ENCODE data around the gene HIVEP3. TPM values are rescaled to one million over a fixed set of nuclear protein-coding genes. Genes with fewer than 3 reads are reported as not detected.
A peak's percentile ranks its signal among the peaks of the same experiment; 100 is the strongest.

Gene HIVEP3
- total RNA-seq, 1 donor from 2014 or later, result 5.7 TPM

- DNase-seq, result no peak
- Histone ChIP-seq H3K27me3 (ENCODE audit: low read depth) (no peaks in the 10 kb centered on the region), H3K4me1 (peaks cover 51% of the 10 kb centered on the region), H3K27ac (replicated peaks) (no peak overlapping the region), H3K36me3 (no peaks in the 10 kb centered on the region), H3K4me3 (no peak overlapping the region), H3K9me3 (replicated peaks) (no peaks in the 10 kb centered on the region)
- TF ChIP-seq, protein P1, sequence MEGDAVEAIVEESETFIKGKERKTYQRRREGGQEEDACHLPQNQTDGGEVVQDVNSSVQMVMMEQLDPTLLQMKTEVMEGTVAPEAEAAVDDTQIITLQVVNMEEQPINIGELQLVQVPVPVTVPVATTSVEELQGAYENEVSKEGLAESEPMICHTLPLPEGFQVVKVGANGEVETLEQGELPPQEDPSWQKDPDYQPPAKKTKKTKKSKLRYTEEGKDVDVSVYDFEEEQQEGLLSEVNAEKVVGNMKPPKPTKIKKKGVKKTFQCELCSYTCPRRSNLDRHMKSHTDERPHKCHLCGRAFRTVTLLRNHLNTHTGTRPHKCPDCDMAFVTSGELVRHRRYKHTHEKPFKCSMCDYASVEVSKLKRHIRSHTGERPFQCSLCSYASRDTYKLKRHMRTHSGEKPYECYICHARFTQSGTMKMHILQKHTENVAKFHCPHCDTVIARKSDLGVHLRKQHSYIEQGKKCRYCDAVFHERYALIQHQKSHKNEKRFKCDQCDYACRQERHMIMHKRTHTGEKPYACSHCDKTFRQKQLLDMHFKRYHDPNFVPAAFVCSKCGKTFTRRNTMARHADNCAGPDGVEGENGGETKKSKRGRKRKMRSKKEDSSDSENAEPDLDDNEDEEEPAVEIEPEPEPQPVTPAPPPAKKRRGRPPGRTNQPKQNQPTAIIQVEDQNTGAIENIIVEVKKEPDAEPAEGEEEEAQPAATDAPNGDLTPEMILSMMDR (IDR thresholded peaks at IDR 0.05; ENCODE audit: borderline replicate concordance), result no peak
- intact Hi-C loops (cut with micrococcal nuclease), result no loop called here
These were observed 145.6 kb downstream of the HIVEP3 start for GRCh38 chr1:41773144-41773591.

- Histone ChIP-seq H3K4me1 (peaks cover 80% of the 10 kb centered on the region), H3K27ac (replicated peaks) (peak overlapping the region; percentile 18)
These were observed 149.7 kb downstream of the HIVEP3 start for GRCh38 chr1:41769068-41769467.

DNA sequence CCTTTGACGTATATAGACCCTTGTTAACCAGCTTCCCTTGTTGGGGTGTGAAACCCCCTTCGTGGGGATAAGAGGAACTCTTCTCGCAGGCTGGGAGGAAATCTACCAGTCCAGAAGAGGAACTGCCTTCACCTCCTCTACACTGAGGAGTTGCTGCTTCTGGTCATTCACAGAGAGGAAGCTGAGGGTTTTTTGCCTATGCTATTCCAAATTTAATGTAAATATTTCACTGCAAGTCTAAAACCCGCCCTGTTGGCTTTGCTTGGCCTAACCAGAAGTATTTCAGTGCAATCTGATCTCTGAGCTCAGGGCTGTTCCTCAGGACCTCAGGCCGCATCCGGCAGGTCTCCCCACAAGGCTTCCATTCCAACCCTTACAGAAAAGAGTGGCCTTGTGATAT is 150.1 kb downstream of the HIVEP3 start:
- peaks cover 80% of the 10 kb centered on the region for H3K4me1 ChIP-seq
- H3K4me3 ChIP-seq, result no peak overlapping the region
- no peak for DNase-seq
- no peaks in the 10 kb centered on the region for H3K36me3 ChIP-seq
- intact Hi-C loops (cut with micrococcal nuclease), result no loop called here
- peak overlapping the region; percentile 64 for H3K27ac ChIP-seq (replicated peaks)
- H3K27me3 ChIP-seq (ENCODE audit: low read depth), result no peaks in the 10 kb centered on the region
- TF ChIP-seq, protein P1 (IDR thresholded peaks at IDR 0.05; ENCODE audit: borderline replicate concordance), result no peak
- H3K9me3 ChIP-seq (replicated peaks), result no peaks in the 10 kb centered on the region

More at GRCh38 chr1:41769068-41769467, 149.7 kb downstream of the HIVEP3 start:
- Histone ChIP-seq H3K27me3 (ENCODE audit: low read depth) (no peaks in the 10 kb centered on the region), H3K4me3 (no peak overlapping the region), H3K36me3 (no peaks in the 10 kb centered on the region), H3K9me3 (replicated peaks) (no peaks in the 10 kb centered on the region)
- no peak for DNase-seq
- TF ChIP-seq, protein P1 (IDR thresholded peaks at IDR 0.05; ENCODE audit: borderline replicate concordance), result no peak
- intact Hi-C loops (cut with micrococcal nuclease), result no loop called here

DNA sequence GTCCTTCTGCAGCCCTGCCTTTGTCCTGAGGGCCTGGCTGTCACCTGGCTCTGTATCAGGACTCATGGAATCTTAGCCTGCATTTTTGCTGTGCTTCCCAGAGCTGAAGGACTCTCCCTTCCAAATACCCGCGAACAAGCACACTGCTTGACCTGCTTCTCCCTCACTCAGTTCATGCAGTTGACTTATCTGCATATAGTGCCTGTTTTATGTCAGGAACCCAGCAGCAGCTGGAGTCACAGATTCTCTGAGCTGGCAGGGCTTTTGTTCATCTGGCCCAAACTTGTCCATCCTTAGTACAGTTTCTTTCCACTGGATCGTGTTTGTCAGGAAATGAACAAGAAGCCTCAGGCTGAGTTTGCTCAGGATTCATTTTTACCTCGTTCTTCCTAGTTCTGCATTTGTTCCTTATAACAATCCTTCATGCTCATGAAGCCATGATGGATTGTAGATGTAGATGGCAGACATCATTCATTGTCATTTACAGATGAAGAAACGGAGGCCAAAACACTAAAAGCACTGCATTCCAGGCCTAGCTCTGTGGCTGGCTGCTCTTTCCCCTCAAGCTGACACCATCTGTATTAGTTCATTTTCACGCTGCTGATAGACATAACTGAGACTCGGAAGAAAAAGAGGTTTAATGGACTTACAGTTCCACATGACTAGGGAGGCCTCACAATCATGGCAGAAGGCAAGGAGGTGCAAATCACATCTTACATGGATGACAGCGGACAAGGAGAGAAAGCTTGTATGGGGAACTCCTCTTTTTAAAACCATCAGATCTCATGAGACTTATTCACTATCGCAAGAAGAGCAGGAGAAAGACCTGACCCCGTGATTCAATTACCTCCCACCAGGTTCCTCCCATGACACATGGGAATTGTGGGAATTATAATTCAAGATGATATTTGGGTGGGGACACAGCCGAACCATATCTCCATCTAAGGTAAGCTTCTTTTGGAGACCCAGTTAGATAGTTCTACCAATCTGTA is 150.9 kb downstream of the HIVEP3 start:
- no peaks in the 10 kb centered on the region for H3K36me3 ChIP-seq
- H3K4me1 ChIP-seq, result peaks cover 74% of the 10 kb centered on the region
- no peak for DNase-seq
- H3K27ac ChIP-seq (replicated peaks), result peak overlapping the region; percentile 64
- intact Hi-C loops (cut with micrococcal nuclease), result no loop called here
- H3K27me3 ChIP-seq (ENCODE audit: low read depth), result no peaks in the 10 kb centered on the region
- no peaks in the 10 kb centered on the region for H3K9me3 ChIP-seq (replicated peaks)
- TF ChIP-seq, protein P1 (IDR thresholded peaks at IDR 0.05; ENCODE audit: borderline replicate concordance), result no peak
- no peak overlapping the region for H3K4me3 ChIP-seq

GRCh38 chr1:41766546-41766945 is 152.2 kb downstream of the HIVEP3 start:
- intact Hi-C loops (cut with micrococcal nuclease), result no loop called here
- Histone ChIP-seq H3K9me3 (replicated peaks) (peaks cover 10% of the 10 kb centered on the region), H3K36me3 (no peaks in the 10 kb centered on the region), H3K27me3 (ENCODE audit: low read depth) (no peaks in the 10 kb centered on the region), H3K27ac (replicated peaks) (peak overlapping the region; percentile 64), H3K4me1 (peaks cover 64% of the 10 kb centered on the region), H3K4me3 (no peak overlapping the region)
- no peak for DNase-seq
- TF ChIP-seq, protein P1 (IDR thresholded peaks at IDR 0.05; ENCODE audit: borderline replicate concordance), result no peak

Measured in left ventricle myocardium inferior (tissue), 1 donor.